Esophagus squamous epithelium (tissue), 4 donors: ENCODE measurements around the gene MROH9.

Experiments used
- CTCF ChIP-seq, 6 experiments: fragments of 450-650 bp in 4 of 6; fragments of 200-600 bp in 2 of 6; sonication (generic) in 2 of 6; IDR thresholded peaks; one replicate each; pipeline ENCODE4 v1.5.1; 2016 to 2019; ENCODE audit warnings: antibody characterized with exemption in 6 of 6, mild to moderate bottlenecking in 4 of 6, moderate library complexity in 4 of 6
- POLR2A ChIP-seq, 4 donors: fragments of 450-650 bp; IDR thresholded peaks; one replicate each; pipeline ENCODE4 v1.6.1; 2017; ENCODE audit warnings: antibody characterized with exemption in 4 of 4, mild to moderate bottlenecking in 4 of 4, moderate library complexity in 3 of 4

- TF ChIP-seq POLR2A (IDR thresholded peaks at IDR 0.05) (no peak), CTCF (IDR thresholded peaks at IDR 0.05) (no peak)
These were observed 174.6 kb downstream of the MROH9 start for GRCh38 chr1:171109966-171110365.
